Thyroid gland (tissue), 4 donors: ENCODE results near the gene KRT6C. TPM values are rescaled to one million over a fixed set of nuclear protein-coding genes. Genes with fewer than 3 reads are reported as not detected.
"Not testable (repeated sequence)": the region's sequence is repeated elsewhere in the genome, so short reads cannot be mapped to it uniquely, and the experiment has no call there.

Source experiments
- DNase-seq, 2 donors: peaks; one replicate each; pipeline ENCODE4 v3.0.0-alpha.2; 2019
- H3K27ac ChIP-seq, 3 donors: fragments of 200-600 bp; sonication (generic); 1 replicate in 2 of 3; 2 replicates in 1 of 3; pipeline ENCODE4 v1.5.1; 2016 to 2019; ENCODE audit warnings: mild to moderate bottlenecking in 1 of 3, moderate library complexity in 1 of 3
- H3K27me3 ChIP-seq: fragments of 200-600 bp; sonication (generic); one replicate; pipeline ENCODE4 v1.5.1; 2019
- H3K36me3 ChIP-seq, 2 donors: fragments of 200-600 bp; sonication (generic); one replicate each; pipeline ENCODE4 v1.5.1; 2016 to 2019
- H3K4me1 ChIP-seq, 2 donors: fragments of 200-600 bp; sonication (generic); one replicate each; pipeline ENCODE4 v1.5.1; 2017 to 2019
- H3K4me3 ChIP-seq, 3 donors: fragments of 200-600 bp; sonication (generic); replicated peaks in 1 of 3; 1 replicate in 2 of 3; 2 replicates in 1 of 3; pipeline ENCODE4 v1.5.1; 2016; ENCODE audit warnings: mild to moderate bottlenecking in 1 of 3
- H3K9me3 ChIP-seq: fragments of 200-600 bp; sonication (generic); one replicate; pipeline ENCODE4 v1.5.1; 2017
- CTCF ChIP-seq, 6 experiments: fragments of 200-600 bp in 3 of 6; fragments of 450-650 bp in 3 of 6; sonication (generic) in 3 of 6; IDR thresholded peaks; one replicate each; pipeline ENCODE4 v1.5.1; 2016 to 2019; ENCODE audit warnings: antibody characterized with exemption in 6 of 6, mild to moderate bottlenecking in 2 of 6, inconsistent platforms in 1 of 6, moderate library complexity in 1 of 6
- POLR2A ChIP-seq, 2 donors: fragments of 450-650 bp; IDR thresholded peaks; one replicate each; pipeline ENCODE4 v1.6.1; 2017; ENCODE audit warnings: antibody characterized with exemption in 2 of 2, mild to moderate bottlenecking in 2 of 2, moderate library complexity in 1 of 2
- WGBS, 2 donors: methylation state at CpG; one replicate each; pipeline ENCODE4 v1.1.5; 2017; 5-methylcytosine and 5-hydroxymethylcytosine counted together
- intact Hi-C: fragments of 100-400 bp; cut with DNase I; formaldehyde crosslinking; loops from one replicate; pipeline ENCODE4 v1.15.1; 2023
- total RNA-seq, 4 donors: library from RNA; depleted of rRNA; stranded (reverse); fragments of >200 nt; gene quantifications; one replicate each; pipeline ENCODE4 v1.2.3, GENCODE V29; 2016

The KRT6C gene
- total RNA-seq, 4 donors from 2014 or later: not detected

GRCh38 chr12:52455821-52456220 lies 17.8 kb downstream of the KRT6C start:
- Histone ChIP-seq H3K36me3 (no peaks in the 10 kb centered on the region), H3K27me3 (no peaks in the 10 kb centered on the region), H3K9me3 (no peaks in the 10 kb centered on the region), H3K4me3 (no peak overlapping the region), H3K4me1 (no peaks in the 10 kb centered on the region), H3K27ac (no peak overlapping the region)
- intact Hi-C loops: no loop called here
- no peak for DNase-seq
- TF ChIP-seq POLR2A (IDR thresholded peaks at IDR 0.05) (no peak), CTCF (IDR thresholded peaks at IDR 0.05) (no peak)
- 88 to 92% methylated on average over 1 of the region's 1 CpG for WGBS, 2 donors

- Histone ChIP-seq H3K4me1 (no peaks in the 10 kb centered on the region), H3K27me3 (no peaks in the 10 kb centered on the region), H3K36me3 (no peaks in the 10 kb centered on the region), H3K4me3 (no peak overlapping the region), H3K9me3 (no peaks in the 10 kb centered on the region), H3K27ac (no peak overlapping the region)
- intact Hi-C loops: no loop called here
- no peak for DNase-seq
- TF ChIP-seq POLR2A (IDR thresholded peaks at IDR 0.05): no peak
- no peak for TF ChIP-seq CTCF (IDR thresholded peaks at IDR 0.05)
- 72 to 74% methylated on average over 3 of the region's 3 CpGs for WGBS, 2 donors
Observed at GRCh38 chr12:52454411-52455201, 19.0 kb downstream of the KRT6C start.

- no peak within 1 kb of the TSS for H3K4me3 ChIP-seq
- no peaks in the 10 kb centered on the region for H3K27me3 ChIP-seq
- WGBS, 2 donors: 91% methylated on average over 6 of the region's 6 CpGs
- DNase-seq: no peak
- no peaks in the 10 kb centered on the region for H3K9me3 ChIP-seq
- no peaks in the 10 kb centered on the region for H3K36me3 ChIP-seq
- TF ChIP-seq POLR2A (IDR thresholded peaks at IDR 0.05) (no peak), CTCF (IDR thresholded peaks at IDR 0.05) (no peak)
- intact Hi-C loops: no loop called here
- H3K4me1 ChIP-seq: no peaks in the 10 kb centered on the region
- H3K27ac ChIP-seq: no peak within 1 kb of the TSS
Observed at GRCh38 chr12:52452101-52452500, 21.5 kb downstream of the KRT6C start, which contains the start of gene KRT6B. Gene KRT6B (minus strand): TSS chr12:52452146. CDS start chr12:52452078, 68 bp downstream.

GRCh38 chr12:52448228-52448627 lies 25.4 kb downstream of the KRT6C start:
- no peak for DNase-seq
- H3K27ac ChIP-seq: no peak overlapping the region
- H3K27me3 ChIP-seq: no peaks in the 10 kb centered on the region
- 60 to 70% methylated on average over 3 of the region's 3 CpGs for WGBS, 2 donors
- H3K9me3 ChIP-seq: no peaks in the 10 kb centered on the region
- intact Hi-C loops: no loop called here
- H3K36me3 ChIP-seq: no peaks in the 10 kb centered on the region
- no peaks in the 10 kb centered on the region for H3K4me1 ChIP-seq
- TF ChIP-seq CTCF (IDR thresholded peaks at IDR 0.05): no peak
- no peak for TF ChIP-seq POLR2A (IDR thresholded peaks at IDR 0.05)
- no peak overlapping the region for H3K4me3 ChIP-seq

GRCh38 chr12:52447196-52447595 lies 26.4 kb downstream of the KRT6C start:
- intact Hi-C loops, H3K27me3 ChIP-seq, H3K27ac ChIP-seq, H3K9me3 ChIP-seq, DNase-seq, H3K36me3 ChIP-seq, H3K4me1 ChIP-seq, H3K4me3 ChIP-seq: not testable (repeated sequence)
- WGBS, 2 donors: 78 to 88% methylated on average over 4 to 9 of the region's 11 CpGs
